Embryonic facial prominence (tissue), 1 donor: Measurements from ENCODE around the gene NSUN7.
A peak's percentile ranks its signal among the peaks of the same experiment; 100 is the strongest.
"Not testable (repeated sequence)": the region's sequence is repeated elsewhere in the genome, so short reads cannot be mapped to it uniquely, and the experiment has no call there.

Experiments
- DNase-seq: peaks from one replicate; pipeline ENCODE4 v3.0.0-alpha.2; 2016; ENCODE audit errors: extremely low spot score

Gene NSUN7

DNA sequence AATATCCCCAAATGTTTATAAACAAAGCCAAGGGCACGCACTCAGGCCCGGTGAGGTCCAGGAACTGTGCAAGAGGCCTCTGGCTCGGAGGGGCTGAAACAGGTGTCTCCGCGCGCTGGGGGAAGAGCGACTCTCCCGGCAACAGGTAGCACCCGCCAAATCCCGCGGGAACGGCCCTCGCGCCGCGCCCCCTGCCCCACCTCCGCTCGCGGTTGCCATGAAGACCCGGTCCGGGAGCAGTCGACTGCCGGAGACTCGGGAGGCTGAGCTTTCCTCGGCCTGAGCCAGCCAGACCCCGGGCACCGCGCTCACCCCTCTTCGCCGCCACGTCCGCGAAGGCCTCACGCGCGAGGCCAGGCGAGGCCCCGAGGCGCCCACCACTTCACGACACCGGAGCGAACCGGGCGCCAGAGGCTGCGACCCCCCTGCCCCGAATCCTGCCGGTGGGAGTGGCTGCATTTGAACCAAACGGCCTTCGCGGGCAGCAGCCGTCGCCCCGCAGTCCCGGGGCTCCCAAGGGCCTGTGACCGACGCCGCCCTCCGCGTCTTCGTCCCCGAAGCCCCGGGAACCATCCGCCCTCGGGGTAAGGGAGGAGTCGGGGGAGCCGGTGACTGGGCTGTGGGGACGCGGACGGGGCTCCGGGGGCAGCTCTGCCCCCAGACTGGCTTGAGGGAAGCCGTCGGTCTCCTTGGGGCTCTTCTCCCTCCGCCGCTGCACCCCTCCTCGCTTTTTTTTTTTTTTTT lies at the start of gene NSUN7:
NSUN7 (plus strand) TSS at position 239 of the 744 bp plus-strand sequence. CDS start 739 bp downstream, outside the sequence.
- no peak for DNase-seq

GRCh38 chr4:40702137-40702799 lies 47.5 kb upstream of the NSUN7 start:
- no peak for DNase-seq

GRCh38 chr4:40702800-40703151 lies 47.0 kb upstream of the NSUN7 start:
- DNase-seq, result no peak

- no peak for DNase-seq
Observed at GRCh38 chr4:40704073-40704472, 45.7 kb upstream of the NSUN7 start.

DNA sequence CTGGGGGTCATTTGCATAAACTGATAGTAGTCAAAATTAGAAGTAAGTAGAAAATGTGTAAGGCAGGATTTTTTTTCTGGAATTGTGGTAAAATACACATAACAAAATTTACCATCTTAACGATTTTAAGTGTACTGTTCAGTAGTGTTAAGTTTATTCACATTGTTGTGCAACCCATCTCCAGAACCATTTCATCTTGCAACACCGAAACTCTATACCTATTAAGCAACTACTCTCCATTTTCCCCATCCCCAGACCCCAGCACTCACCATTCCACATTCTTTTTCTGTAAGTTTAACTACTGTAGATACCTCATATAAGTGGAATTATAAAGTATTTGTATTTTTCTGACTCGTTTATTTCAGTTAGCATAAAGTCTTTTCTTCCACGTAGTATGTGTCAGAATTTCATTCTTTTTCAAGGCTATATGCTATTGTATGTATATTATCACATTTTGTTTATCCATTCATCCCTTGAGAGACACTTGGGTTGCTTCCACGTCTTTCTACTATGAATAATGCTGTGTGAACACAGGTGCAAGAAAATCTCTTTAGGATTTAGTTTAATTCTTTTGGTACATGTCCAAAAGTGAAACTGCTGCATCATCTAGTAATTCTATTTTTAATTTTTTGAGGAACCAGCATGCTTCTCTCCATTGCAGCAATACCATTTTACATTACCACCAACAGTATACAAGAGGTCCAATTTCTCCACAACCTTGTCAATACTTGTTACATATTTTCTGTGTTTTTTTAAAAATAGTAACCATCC lies 39.1 kb upstream of the NSUN7 start:
- DNase-seq, result no peak

- not testable (repeated sequence) for DNase-seq
Observed at GRCh38 chr4:40713001-40713400, 36.8 kb upstream of the NSUN7 start.

GRCh38 chr4:40713798-40714197 lies 36.0 kb upstream of the NSUN7 start:
- no peak for DNase-seq

DNA sequence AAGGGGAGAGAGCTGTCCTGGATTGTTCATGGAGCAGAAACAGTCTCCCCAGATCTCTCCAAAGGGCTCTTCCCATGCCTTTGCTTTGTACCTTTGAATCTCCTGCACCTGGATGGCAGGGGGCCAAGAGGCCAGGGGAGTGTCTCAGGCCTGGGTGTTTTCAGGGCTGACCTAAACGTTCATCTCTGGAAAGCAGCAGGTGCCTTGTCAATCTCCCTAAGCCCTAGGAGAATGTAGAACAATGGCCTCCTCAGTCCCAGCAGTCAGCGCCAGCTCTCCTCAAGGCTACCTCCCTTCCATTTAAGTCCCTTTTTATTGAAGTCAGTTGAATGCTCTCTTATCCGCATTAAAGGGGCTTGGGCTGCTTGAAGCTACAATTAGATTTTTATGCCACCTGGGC lies 31.2 kb upstream of the NSUN7 start:
- no peak for DNase-seq

DNA sequence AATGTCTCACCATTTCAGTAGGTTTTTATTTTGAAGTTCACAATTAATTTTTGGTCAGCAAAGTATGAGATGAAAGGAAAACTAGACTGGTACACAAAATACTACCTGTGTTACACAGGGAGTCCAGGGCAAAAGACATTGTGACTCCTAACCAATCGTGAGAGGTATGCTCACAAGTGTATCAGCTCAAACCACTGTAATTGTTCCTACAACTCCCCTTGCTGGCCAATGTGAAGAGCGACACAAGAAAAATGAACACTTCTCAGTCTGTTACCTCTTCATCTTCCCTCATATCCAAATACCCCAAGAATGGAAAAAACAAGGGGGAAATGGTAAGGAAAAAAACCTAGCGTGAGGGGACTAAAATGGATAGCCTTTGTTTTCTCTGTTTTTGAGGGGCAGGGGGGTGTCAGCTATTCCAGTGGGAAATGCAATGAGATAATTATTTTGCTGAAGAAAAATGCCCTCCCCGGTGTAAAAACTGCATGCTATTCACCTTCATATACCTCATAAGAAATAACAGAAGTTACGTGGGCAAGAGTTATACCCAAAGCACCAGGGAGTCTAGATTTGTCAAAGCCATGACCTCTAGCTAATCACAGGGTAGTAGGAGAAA lies 30.6 kb upstream of the NSUN7 start:
- peak; percentile 43 for DNase-seq

- DNase-seq, result no peak
Observed at GRCh38 chr4:40720351-40720750, 29.4 kb upstream of the NSUN7 start.

DNA sequence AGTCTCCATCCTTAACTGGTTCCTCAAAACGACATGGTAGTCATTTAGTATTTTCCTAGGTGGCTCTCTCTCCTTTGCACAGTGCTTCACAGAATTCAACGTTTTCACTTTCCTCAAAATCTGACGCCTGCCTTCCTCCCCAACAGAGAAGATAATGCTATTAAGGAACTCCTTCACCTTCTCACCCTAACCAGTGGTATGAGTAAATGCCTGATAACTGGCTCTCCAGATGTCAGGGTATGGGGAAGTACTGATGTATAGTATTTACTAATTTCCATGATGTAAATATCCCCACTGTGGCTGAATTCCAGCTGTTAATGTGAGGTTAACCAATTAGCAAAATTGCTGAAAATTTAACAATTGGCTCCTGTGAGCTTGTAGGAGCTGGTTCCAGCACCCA lies 28.8 kb upstream of the NSUN7 start:
- no peak for DNase-seq

DNA sequence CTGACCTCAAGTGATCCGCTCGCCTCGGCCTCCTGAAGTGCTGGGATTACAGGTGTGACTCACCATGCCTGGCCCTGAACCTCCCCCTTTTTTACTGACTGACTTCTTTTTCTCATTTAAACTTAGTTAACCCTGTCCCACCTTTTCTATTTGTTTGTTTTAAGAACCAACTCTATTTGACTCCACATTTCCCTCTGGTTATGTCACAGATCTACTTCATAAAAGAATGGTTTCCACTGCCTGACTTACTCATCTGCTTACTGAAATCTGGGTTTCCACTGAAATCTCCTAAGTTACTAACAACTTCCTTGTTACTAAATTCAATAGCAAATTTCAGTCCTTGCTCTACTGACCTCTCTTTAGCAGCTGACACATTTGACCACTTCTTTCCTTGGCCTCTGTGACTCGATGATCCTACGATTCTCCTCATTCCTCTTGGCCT lies 28.0 kb upstream of the NSUN7 start:
- no peak for DNase-seq

GRCh38 chr4:40722576-40723161 lies 27.1 kb upstream of the NSUN7 start:
- DNase-seq, result no peak

- no peak for DNase-seq
Observed at GRCh38 chr4:40723728-40724127, 26.0 kb upstream of the NSUN7 start.

DNA sequence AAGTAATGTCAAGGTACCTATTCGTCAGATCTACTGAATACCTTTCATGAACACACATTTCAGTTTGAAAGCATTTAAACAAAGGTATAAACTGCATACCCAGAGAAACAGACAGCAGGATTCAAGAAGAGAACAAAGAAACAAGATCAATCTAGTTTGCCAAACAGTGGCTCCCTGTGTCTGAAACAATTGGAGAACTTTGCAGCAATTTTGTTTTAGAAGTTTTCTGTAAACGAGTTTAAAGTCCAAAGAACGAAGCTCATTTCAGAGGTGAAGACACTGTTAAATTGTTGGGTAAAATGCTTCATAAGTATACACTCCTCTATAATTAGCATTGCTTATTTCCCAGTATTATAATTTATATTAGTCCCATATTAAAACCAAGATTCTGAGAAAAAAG lies 21.4 kb upstream of the NSUN7 start:
- no peak for DNase-seq

DNA sequence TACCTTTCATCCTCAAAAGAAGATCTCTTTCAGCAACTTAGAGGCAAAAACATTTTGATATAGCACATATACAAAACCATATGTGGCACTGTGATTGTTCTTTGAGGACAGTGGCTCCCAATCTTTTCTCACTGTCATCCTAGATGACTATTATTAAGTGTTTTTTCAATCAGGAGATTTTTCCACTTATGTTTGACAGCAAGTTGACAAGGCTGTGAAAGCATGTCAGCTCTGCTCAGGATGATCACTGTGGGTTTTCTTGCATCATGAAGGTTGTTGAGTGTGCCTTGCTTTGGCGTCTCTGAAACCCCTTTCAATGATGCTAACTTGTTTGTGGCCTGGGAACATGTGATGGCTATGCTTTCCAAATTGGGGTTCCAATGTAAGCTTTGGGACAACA lies 20.2 kb upstream of the NSUN7 start:
- DNase-seq, result no peak

DNA sequence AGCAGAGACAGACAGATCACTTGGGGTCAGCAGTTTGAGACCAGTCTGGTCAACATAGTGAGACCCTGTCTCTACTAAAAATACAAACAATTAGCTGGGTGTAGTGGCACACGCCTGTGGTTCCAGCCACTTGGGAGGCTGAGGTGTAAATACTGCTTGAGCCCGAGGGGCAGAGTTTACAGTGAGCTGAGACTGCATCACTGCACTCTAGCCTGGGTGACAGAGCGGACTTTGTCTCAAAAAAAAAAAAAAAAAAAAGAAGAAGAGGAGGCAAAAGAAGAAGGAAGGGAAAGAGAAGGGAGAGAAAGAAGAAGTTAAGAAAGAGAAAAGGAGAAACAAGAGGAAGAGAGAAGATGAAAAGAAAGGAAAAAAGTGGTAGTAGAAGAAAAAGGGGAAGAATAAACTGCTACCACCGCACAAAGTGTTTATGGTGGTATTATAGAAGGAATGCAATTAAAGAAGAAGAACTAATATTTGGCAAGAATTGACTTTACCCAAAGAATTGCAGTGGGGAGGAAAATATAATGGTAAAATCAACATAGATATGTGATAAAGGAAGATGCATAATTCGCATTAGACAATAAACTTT lies 19.6 kb upstream of the NSUN7 start:
- DNase-seq, result no peak

- DNase-seq, result no peak
Observed at GRCh38 chr4:40731361-40731760, 18.4 kb upstream of the NSUN7 start.

DNA sequence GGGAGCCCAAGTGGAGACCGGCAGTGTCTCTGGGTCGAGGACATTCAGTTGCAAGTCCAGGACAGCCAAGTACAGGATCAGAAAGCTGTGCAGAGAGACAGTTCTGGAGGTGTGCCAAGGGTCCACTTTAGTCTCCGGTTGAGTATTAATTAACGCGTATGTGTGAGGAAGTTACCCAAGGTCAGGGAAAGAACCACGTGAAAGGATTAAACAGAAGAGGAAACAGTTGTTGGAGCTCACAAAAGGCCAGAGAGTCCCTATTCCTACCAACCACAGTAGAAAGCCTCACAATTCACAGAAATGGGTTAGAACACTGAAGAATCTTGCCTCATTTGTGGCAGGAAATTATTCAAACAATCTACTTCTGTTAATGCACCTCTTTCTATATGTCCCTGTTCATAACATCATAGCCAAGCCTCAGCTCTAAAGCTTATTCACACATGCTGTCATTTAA lies 17.9 kb upstream of the NSUN7 start:
- no peak for DNase-seq

GRCh38 chr4:40733752-40734151 lies 16.0 kb upstream of the NSUN7 start:
- no peak for DNase-seq

GRCh38 chr4:40734497-40734896 lies 15.3 kb upstream of the NSUN7 start:
- no peak for DNase-seq
